PFSK-1 (cell line): ENCODE measurements around the gene FBXO38.

Source experiments
- FOXP2 ChIP-seq: optimal IDR thresholded peaks from 2 replicates; pipeline ENCODE3; 2011; ENCODE audit warnings: borderline replicate concordance, control low read depth, inconsistent platforms; ENCODE audit not compliant: insufficient read depth; ENCODE audit errors: extremely low read length, extremely low read depth
- POLR2AphosphoS5 ChIP-seq: IDR thresholded peaks from 2 replicates; pipeline ENCODE4 v1.6.1; 2012; ENCODE audit warnings: low read depth, mild to moderate bottlenecking, control low read depth, low read length, moderate library complexity
- REST ChIP-seq, 2 experiments: IDR thresholded peaks; 2 replicates each; pipeline versions ENCODE4 v1.6.1 to v1.8.0; 2011 to 2012; ENCODE audit warnings: low read depth in 2 of 2, low read length in 2 of 2, control low read depth in 1 of 2, inconsistent platforms in 1 of 2, mild to moderate bottlenecking in 1 of 2, moderate library complexity in 1 of 2; ENCODE audit not compliant: insufficient read depth in 1 of 2
- SIN3A ChIP-seq: IDR thresholded peaks from 2 replicates; pipeline ENCODE4 v1.6.1; 2012; ENCODE audit warnings: mild to moderate bottlenecking, low read length, moderate library complexity, borderline replicate concordance; ENCODE audit not compliant: insufficient read depth
- TAF1 ChIP-seq: IDR thresholded peaks from 2 replicates; pipeline ENCODE4 v1.6.1; 2012; ENCODE audit warnings: low read length, control low read depth, borderline replicate concordance; ENCODE audit not compliant: insufficient read depth

The FBXO38 gene

DNA sequence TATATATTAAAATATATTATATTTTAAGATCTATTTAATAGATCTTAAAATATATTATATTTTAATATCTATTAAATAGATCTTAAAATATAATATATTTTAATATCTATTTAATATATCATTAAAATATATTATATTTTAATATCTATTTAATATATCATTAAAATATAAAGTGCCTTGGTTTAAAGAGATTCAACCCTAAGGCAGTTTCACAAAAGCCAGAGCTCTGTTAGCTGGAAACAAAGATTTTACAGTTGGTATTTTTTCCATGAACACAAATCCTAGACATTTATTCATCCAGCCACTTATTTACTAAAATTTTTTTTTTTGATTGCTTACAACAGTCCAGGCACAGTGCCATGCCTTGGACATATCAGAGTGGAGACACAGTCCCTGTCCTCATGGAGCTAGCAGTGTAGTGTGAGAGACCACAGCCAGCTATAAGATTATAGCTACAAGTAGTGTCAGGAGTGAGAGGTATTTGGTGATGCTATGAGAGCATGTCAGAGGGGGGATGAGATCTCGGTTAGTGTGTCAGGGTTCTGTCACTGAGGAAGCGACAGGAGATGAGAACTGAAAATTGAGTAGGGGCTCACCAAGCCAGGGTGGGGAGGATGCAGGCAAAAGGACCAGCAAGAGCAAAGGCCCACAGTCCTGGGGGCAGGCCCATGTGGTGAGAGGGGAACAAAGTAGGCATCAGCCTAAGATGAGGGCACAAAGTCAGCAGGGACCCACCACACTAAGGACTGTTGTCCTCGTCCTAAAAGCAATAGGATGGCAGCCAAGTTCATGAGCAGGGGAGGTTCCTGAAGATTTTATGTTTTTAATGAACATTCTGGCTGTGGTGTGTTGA is 74.5 kb downstream of the FBXO38 start:
- TF ChIP-seq REST (IDR thresholded peaks at IDR 0.05; ENCODE audit: insufficient read depth in 1 of 2, low read depth in 2 of 2, low read length in 2 of 2) (no peak), TAF1 (no peak), SIN3A (no peak), FOXP2 (no peak), POLR2AphosphoS5 (no peak)

DNA sequence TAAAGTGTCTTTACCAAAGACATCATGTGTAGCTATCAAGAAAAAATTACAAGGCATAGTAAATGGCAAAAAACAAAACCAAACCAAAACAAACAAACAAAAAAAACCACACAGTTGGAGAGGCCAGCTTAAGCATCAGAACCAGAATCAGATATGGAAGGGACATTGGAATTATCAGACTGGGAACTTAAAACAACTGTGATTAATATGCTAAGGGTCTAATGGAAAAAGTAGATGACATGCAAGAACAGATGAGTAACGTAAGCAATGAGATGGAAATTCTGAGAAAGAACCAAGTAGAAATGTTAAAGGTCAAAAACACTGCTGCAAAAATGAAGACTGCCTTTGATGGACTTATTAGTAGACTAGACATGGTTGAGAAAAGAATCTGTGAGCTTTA is 75.9 kb downstream of the FBXO38 start:
- no peak for TF ChIP-seq FOXP2
- no peak for TF ChIP-seq TAF1
- TF ChIP-seq SIN3A, result no peak
- no peak for TF ChIP-seq REST (IDR thresholded peaks at IDR 0.05; ENCODE audit: insufficient read depth in 1 of 2, low read depth in 2 of 2, low read length in 2 of 2)
- no peak for TF ChIP-seq POLR2AphosphoS5

GRCh38 chr5:148465381-148466235 is 81.8 kb downstream of the FBXO38 start:
- TF ChIP-seq TAF1 (no peak), POLR2AphosphoS5 (no peak), FOXP2 (no peak), SIN3A (no peak), REST (IDR thresholded peaks at IDR 0.05; ENCODE audit: insufficient read depth in 1 of 2, low read depth in 2 of 2, low read length in 2 of 2) (no peak)

- TF ChIP-seq REST (IDR thresholded peaks at IDR 0.05; ENCODE audit: insufficient read depth in 1 of 2, low read depth in 2 of 2, low read length in 2 of 2) (no peak), POLR2AphosphoS5 (no peak), TAF1 (no peak), FOXP2 (no peak), SIN3A (no peak)
Measured at GRCh38 chr5:148466236-148466580, 82.5 kb downstream of the FBXO38 start.
